H1 (cell line): ENCODE data around the gene SLC7A9.

ENCODE experiments used
- EP300 ChIP-seq, 2 experiments: IDR thresholded peaks; 1 replicate in 1 of 2; 2 replicates in 1 of 2; pipeline ENCODE4 v1.6.1; 2011 to 2012; ENCODE audit warnings: low read depth in 2 of 2, low read length in 2 of 2, mild to moderate bottlenecking in 2 of 2, borderline replicate concordance in 1 of 2, inconsistent platforms in 1 of 2, moderate library complexity in 1 of 2
- EZH2 ChIP-seq: fragments of 200-600 bp; sonication (generic); IDR thresholded peaks from 2 replicates; pipeline ENCODE4 v1.7.1; 2012; ENCODE audit warnings: low read depth, mild to moderate bottlenecking, moderate library complexity, low read length, inconsistent platforms; ENCODE audit not compliant: severe bottlenecking
- POLR2A ChIP-seq, 2 experiments: IDR thresholded peaks; 1 replicate in 1 of 2; 2 replicates in 1 of 2; pipeline ENCODE4 v1.6.1; 2011; ENCODE audit warnings: low read depth in 2 of 2, low read length in 2 of 2, mild to moderate bottlenecking in 2 of 2; ENCODE audit errors: control extremely low read depth in 1 of 2
- RFX5 ChIP-seq: IDR thresholded peaks from 2 replicates; pipeline ENCODE4 v1.6.1; 2011; ENCODE audit warnings: low read depth, low read length, improper control_type of control experiment, borderline replicate concordance
- RNF2 ChIP-seq: fragments of 200-900, 300-1000 bp; sonication (generic); IDR thresholded peaks from 2 replicates; pipeline ENCODE4 v1.7.1; 2016; ENCODE audit warnings: borderline replicate concordance, low read depth, mild to moderate bottlenecking, antibody characterized with exemption, low read length; ENCODE audit not compliant: poor library complexity, severe bottlenecking; ENCODE audit errors: missing control alignments
- SP1 ChIP-seq: IDR thresholded peaks from 2 replicates; pipeline ENCODE4 v1.6.1; 2011; ENCODE audit warnings: low read depth, low read length
- TAF1 ChIP-seq: IDR thresholded peaks from 2 replicates; pipeline ENCODE4 v1.6.1; 2011; ENCODE audit warnings: mild to moderate bottlenecking, low read depth, low read length
- TF ChIP-seq, protein P1 (sequence below): IDR thresholded peaks from 2 replicates; pipeline ENCODE4 v1.6.1; 2012; ENCODE audit warnings: inconsistent platforms
- TF ChIP-seq, protein P2 (sequence below), 3 experiments: IDR thresholded peaks; 1 replicate in 2 of 3; 2 replicates in 1 of 3; pipeline versions ENCODE4 v1.5.1 to v1.6.1; 2011; ENCODE audit warnings: low read length in 3 of 3, mild to moderate bottlenecking in 3 of 3, inconsistent platforms in 2 of 3, low read depth in 1 of 3, moderate library complexity in 1 of 3; ENCODE audit not compliant: insufficient read depth in 1 of 3; ENCODE audit errors: control extremely low read depth in 1 of 3
- TF ChIP-seq, protein P3 (sequence below): IDR thresholded peaks from 2 replicates; pipeline ENCODE4 v1.6.1; 2012; ENCODE audit warnings: low read length, inconsistent platforms

DNA sequence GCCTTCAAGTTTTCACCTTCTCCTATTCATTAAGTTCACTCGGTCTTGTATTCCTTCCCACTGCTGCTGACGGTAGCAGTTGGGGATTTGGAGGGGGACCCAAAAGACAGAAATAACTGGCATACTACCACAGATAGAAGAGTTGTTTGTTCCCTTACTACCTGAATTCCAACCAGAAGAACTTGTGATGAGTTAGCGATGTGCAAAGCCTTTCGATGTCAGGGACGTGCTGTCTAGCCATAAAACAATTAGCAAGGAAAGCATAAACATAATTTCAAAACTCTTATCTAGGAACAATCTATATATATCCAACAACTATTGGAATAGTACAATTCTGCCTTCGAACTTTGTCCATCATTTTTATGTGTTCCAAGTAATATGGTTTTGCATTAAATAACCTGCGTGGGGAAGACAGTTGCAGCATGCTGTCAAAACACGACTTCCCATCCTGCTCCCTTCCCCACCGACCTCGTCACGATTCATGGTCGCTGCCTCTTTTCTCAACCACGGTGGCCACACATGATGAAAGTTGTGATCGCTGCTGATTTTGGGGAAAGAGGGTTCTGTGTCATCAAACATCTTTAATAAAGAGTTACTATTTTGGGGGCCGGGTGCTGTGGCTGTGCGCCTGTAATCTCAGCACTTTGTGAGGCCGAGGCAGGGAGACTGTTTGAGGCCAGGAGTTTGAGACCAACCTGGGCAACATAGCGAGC is 3.8 kb upstream of the SLC7A9 start:
- TF ChIP-seq RNF2 (no peak), SP1 (no peak), RFX5 (no peak), EZH2 (no peak), POLR2A (IDR thresholded peaks at IDR 0.05; ENCODE audit: control extremely low read depth in 1 of 2, low read depth in 2 of 2, low read length in 2 of 2) (no peak), EP300 (IDR thresholded peaks at IDR 0.05; ENCODE audit: borderline replicate concordance in 1 of 2, low read depth in 2 of 2, low read length in 2 of 2) (no peak), TAF1 (no peak)
- TF ChIP-seq, protein P1, sequence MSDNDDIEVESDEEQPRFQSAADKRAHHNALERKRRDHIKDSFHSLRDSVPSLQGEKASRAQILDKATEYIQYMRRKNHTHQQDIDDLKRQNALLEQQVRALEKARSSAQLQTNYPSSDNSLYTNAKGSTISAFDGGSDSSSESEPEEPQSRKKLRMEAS, result no peak
- TF ChIP-seq, protein P2, sequence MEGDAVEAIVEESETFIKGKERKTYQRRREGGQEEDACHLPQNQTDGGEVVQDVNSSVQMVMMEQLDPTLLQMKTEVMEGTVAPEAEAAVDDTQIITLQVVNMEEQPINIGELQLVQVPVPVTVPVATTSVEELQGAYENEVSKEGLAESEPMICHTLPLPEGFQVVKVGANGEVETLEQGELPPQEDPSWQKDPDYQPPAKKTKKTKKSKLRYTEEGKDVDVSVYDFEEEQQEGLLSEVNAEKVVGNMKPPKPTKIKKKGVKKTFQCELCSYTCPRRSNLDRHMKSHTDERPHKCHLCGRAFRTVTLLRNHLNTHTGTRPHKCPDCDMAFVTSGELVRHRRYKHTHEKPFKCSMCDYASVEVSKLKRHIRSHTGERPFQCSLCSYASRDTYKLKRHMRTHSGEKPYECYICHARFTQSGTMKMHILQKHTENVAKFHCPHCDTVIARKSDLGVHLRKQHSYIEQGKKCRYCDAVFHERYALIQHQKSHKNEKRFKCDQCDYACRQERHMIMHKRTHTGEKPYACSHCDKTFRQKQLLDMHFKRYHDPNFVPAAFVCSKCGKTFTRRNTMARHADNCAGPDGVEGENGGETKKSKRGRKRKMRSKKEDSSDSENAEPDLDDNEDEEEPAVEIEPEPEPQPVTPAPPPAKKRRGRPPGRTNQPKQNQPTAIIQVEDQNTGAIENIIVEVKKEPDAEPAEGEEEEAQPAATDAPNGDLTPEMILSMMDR (IDR thresholded peaks at IDR 0.05; ENCODE audit: control extremely low read depth in 1 of 3, insufficient read depth in 1 of 3, low read depth in 1 of 3, low read length in 3 of 3), result no peak
- TF ChIP-seq, protein P3, sequence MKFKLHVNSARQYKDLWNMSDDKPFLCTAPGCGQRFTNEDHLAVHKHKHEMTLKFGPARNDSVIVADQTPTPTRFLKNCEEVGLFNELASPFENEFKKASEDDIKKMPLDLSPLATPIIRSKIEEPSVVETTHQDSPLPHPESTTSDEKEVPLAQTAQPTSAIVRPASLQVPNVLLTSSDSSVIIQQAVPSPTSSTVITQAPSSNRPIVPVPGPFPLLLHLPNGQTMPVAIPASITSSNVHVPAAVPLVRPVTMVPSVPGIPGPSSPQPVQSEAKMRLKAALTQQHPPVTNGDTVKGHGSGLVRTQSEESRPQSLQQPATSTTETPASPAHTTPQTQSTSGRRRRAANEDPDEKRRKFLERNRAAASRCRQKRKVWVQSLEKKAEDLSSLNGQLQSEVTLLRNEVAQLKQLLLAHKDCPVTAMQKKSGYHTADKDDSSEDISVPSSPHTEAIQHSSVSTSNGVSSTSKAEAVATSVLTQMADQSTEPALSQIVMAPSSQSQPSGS, result no peak
